Germinal center (tissue), 1 donor: Measurements from ENCODE around the gene PRR19.

ENCODE experiments used
- DNase-seq: peaks from one replicate; pipeline ENCODE4 v3.0.0; 2012; ENCODE audit warnings: mixed read lengths, low spot score

Gene PRR19

DNA sequence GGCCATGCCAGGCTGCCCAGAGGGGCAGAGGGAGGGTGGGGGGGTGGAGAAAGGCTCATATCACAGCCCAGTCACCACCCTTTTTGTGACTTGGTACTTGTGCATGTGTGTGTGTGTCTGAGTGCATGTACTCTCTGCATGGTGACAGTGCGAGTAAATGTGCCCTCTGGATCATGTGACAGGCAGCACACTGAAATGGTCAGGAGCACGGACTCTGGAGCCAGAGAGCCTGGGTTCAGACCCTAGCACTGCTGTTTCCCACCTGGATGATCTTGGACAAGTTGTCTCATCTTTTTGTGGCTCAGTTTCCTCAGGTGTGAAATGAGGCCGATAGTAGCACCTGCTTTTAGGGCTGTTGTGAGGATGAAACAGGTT lies 30.9 kb upstream of the PRR19 start:
- no peak for DNase-seq

- DNase-seq, result no peak
These were observed 29.9 kb upstream of the PRR19 start for GRCh38 chr19:42271861-42272534.

- DNase-seq, result no peak
These were observed 29.4 kb upstream of the PRR19 start for GRCh38 chr19:42272535-42272897.

DNA sequence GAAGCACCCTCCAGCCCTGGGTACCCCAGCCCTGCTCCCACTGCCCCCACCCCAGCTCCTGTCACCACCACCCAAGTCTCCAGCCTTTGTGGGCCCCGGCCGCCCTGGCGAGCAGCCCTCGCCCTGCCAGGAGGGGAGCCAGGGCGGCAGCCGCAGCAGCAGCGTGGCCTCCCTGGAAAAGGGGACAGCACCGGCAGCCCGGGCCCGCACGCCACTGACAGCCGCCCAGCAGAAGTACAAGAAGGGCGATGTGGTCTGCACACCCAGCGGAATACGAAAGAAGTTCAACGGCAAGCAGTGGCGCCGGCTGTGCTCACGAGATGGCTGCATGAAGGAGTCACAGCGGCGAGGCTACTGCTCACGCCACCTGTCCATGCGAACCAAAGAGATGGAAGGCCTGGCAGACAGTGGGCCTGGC lies 28.9 kb upstream of the PRR19 start:
- no peak for DNase-seq

DNA sequence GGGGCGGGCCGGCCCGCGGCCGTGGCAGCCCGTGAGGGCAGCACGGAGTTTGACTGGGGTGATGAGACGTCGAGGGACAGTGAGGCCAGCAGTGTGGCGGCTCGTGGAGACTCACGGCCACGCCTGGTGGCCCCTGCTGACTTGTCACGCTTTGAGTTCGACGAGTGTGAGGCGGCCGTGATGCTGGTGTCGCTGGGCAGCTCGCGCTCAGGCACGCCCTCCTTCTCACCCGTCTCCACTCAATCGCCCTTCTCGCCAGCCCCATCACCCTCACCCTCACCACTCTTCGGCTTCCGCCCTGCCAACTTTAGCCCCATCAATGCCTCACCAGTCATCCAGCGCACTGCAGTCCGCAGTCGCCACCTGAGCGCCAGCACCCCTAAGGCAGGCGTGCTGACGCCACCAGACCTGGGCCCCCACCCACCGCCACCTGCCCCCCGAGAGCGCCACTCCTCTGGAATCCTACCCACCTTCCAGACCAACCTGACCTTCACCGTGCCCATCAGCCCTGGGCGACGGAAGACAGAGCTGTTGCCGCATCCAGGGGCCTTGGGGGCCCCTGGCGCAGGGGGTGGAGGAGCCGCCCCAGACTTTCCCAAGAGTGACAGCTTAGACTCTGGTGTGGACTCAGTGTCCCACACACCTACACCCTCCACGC lies 28.4 kb upstream of the PRR19 start:
- no peak for DNase-seq

GRCh38 chr19:42274065-42274682 lies 27.8 kb upstream of the PRR19 start:
- DNase-seq, result no peak

DNA sequence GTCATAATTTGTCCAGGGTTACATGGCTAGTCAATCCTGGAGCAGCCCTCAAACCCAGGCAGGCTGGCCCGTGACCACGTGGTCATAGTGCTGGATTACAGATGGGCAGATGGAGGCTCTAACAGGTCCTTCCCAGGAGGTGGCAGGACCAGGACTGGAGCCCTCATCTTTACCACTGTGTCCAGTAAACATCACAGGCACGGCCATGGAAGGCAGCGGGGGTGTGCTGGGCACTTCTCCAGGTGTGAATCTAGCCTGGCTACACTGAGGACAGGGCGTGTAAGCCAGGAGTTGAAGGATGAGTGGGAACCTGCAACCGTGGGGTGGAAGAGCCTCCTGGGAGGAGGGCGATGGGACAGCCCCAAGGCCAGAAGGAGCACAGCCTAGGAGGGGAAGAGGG lies 26.8 kb upstream of the PRR19 start:
- DNase-seq, result no peak

GRCh38 chr19:42275517-42275916 lies 26.4 kb upstream of the PRR19 start:
- DNase-seq, result no peak

DNA sequence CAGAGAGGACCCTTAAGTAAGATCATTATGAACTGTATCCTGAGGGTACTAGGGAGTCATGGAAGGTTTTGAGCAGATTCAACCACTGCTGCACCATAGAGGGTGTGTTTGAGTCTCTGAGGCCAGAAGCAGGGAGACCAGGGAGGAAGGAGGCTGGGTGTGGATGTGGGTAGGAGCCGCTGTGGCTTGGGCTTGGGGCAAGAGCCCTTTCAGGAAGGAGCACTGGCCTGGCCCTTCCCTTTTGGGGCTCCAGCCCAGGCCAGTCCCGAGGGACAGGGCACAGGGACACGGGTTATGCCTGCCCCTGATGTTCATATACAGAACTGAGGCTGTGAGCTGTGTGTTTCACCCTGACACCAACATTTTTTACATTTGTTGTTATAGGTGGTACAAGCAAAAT lies 25.6 kb upstream of the PRR19 start:
- no peak for DNase-seq

DNA sequence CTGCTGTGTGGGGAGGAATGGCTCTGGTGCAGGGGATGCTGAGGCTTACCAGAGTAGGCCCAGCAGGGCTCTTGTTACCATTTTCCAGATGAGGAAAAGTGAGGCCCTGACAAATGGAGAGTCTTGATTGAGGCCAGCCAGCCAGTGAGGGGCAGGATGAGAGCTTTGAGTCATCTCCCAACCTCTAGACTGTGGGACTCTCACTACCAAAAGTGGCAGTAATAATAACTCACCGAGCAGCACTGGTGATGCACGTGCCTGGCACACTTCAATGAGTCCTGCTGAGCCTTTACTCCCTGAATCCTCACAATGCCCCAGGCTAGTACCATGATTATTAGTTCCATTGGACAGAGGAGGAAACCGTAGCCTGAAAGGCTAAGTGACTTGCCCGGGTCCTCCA lies 25.1 kb upstream of the PRR19 start:
- no peak for DNase-seq

- DNase-seq, result no peak
These were observed 24.0 kb upstream of the PRR19 start for GRCh38 chr19:42277821-42278451.

DNA sequence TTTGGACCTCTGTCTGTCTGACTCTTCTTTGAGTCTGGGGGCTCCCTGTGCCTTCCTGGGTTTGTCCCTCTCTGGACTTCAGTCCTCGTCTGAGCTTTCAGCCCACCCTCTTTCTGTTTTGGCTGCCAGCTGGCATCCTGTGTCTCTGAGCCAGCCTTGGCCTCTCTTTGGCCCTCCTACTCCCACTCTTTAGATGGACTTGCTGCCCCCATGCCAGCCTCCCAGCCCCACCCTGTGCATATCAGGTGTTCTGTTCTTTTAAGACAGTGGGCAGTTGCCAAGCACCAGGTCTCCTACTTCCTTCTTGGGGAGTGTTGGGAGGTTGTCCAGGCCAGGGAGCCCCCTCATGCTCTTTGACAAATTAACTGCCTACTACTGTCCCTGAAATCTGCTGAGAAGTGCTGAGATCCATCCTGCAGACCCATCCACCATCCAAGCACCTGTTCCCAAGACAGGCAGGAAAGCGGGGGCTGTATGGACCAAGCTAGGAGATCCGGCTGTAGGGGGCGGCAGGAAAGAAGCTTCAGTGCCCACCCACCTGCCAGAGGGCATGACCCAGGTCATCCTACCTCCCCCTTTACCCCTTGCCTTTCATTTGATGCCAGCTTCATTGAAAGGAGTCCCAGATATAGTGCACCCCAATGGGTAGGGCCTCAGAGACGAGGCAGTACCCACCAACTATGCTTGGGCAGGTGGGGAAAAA lies 23.3 kb upstream of the PRR19 start:
- DNase-seq, result no peak

GRCh38 chr19:42279155-42279901 lies 22.6 kb upstream of the PRR19 start:
- DNase-seq, result no peak

DNA sequence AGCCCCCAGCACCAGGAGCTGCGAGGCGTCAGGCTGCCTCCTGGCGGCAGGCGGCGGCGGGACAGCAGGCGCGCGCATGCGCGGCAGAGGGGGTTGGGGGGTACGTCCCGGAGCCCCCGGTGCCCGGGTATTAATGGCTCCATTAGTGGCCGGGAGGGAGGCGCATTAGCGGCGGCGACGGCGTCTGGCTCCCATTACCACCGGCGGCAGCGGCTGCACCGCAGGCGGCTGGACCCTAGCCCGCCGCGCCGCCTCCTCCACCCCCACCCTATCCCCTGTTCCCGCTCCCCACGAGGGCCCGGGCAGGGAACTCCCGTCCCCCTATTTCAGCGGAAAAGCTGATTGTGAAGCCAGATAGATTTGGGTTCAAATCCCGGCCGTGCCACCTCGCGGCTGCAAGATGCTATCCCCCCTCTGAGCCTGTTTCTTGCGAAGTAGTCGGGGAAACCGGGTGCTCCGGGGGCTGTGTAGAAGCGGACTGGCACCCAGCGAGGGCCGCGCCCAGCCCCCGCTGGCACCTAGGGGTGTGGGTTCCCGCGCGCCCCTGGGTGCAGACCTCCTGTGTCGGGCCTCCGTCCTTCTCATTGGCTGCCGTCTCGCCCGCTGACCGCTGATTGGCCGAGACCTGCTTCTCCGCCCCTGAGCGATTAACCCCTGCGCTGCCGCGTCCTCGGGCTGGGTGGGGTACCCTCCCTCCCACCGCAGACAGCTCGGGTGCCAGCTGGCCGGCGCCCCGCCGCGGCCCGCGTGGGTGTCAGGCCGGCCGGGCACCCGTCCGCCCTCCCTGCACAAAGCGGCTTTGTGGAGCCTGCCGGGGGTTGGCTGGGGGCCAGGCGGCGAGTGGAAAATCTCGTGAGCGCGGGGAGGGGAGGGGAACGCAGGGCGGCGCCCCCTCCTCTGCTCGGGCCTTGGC lies 21.8 kb upstream of the PRR19 start:
- DNase-seq, result peak; percentile 94

GRCh38 chr19:42280815-42281145 lies 21.2 kb upstream of the PRR19 start:
- no peak for DNase-seq

DNA sequence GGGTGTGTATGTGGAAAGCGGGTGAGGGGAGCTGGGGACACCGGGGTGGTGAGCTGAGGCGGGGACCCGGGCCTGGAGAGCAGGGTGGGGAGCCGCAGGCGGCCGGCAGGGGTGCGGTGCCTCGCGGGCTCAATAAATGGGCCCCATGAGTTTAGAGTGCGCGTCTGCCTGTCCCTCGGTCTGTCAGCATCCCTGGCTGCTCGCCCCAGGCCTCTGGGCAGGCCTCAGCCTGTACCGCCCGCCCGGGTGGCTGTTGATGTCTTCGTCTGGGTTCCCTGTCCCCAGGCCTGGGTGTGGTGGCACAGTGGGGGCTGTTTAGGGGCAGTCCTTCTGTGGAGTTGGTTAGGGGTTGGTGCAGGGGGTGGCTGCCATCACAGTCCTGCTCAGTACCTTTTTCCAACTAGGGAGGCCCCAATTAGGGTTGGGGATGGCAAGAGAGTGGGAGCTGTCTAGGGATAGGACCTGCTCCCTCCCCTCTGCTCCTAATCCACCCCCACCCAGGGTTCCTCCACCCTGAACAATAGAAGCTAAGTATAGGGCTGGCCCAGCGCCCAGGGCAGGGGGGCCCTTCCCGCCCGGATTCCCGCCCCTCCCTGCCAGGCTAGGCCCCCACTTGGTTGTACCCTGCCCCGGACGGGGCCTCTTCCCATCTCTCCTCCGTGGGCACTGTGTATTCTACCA lies 20.6 kb upstream of the PRR19 start:
- DNase-seq, result peak; percentile 56

- no peak for DNase-seq
These were observed 19.8 kb upstream of the PRR19 start for GRCh38 chr19:42281827-42282762.

DNA sequence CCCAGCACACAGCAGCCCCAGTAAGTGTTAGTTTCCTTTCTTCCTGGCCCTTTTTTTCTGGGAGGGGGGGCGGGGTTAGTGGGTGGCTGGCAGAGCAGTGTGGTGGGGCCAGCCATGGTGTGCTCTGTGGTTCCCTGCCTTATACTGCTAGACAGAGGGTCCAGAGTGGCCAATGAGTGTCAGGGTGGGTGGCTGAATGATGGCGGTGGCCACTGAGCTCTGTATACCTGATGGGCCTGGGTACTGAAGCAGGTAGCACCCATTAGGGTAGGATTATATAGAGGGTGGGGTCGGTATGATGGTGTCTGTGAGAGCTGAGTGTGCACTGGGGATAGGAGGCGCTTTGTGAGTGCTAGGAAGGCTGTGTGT lies 19.1 kb upstream of the PRR19 start:
- no peak for DNase-seq
